HepG2 (cell line): ENCODE results near the gene TSPAN7. TPM values are rescaled to one million over a fixed set of nuclear protein-coding genes. Genes with fewer than 3 reads are reported as not detected.

ENCODE experiments used
- ATAC-seq: fragments of 200-7000 bp; cut with Tn5 transposase; 3 replicates; pipeline ENCODE4 v1.9.1; 2020; ENCODE audit warnings: mild to moderate bottlenecking, moderate library complexity
- BruUV-seq: library from RNA; stranded (reverse); fragments of 400-500 nt; replicated peaks from 2 replicates; lab custom pipeline; 2021; lab: Mats Ljungman, UMichigan
- CTCF ChIA-PET: fragments of 300-600 bp; formaldehyde crosslinking; extraction: SDS; loops from one replicate; lab custom pipeline; 2021; ENCODE audit warnings: low total read pairs, inconsistent platforms, low intra/inter-chr PET ratio; lab: Yijun Ruan, JAX
- POLR2A ChIA-PET: fragments of 350-600 bp; sonication (Branson Sonifier 250); formaldehyde crosslinking; loops from one replicate; lab custom pipeline; 2020; ENCODE audit warnings: antibody characterized with exemption, inconsistent platforms; lab: Yijun Ruan, JAX
- DNase-seq: peaks from one replicate; pipeline ENCODE4 v3.0.0-alpha.2; 2015; ENCODE audit warnings: low spot score
- FAIRE-seq: peaks from 3 replicates; lab custom pipeline; 2011; peaks lifted over from hg19 to GRCh38; lab: Jason Lieb, UNC
- H2AFZ ChIP-seq: one replicate; pipeline ENCODE4 v1.6.1; 2011; ENCODE audit warnings: low read length, inconsistent platforms
- H3K27ac ChIP-seq: fragments of 300-600 bp; 3 replicates; pipeline ENCODE4 v1.8.0; 2011; ENCODE audit warnings: mixed run types, mild to moderate bottlenecking, mixed read lengths, low read length, inconsistent platforms; ENCODE audit not compliant: insufficient read depth; ENCODE audit errors: extremely low read length
- H3K27me3 ChIP-seq, 2 experiments: fragments of 200-600 bp in 1 of 2; 2 replicates in 1 of 2; 3 replicates in 1 of 2; pipeline versions ENCODE4 v1.6.0 to v1.8.0; 2011; ENCODE audit warnings: low read length in 2 of 2, mild to moderate bottlenecking in 2 of 2, moderate library complexity in 2 of 2, inconsistent platforms in 1 of 2; ENCODE audit not compliant: insufficient read depth in 2 of 2, control insufficient read depth in 1 of 2
- H3K36me3 ChIP-seq, 2 experiments: fragments of 200-600 bp in 1 of 2; replicated peaks in 1 of 2; 2 replicates in 1 of 2; 3 replicates in 1 of 2; pipeline versions ENCODE4 v1.5.1 to v1.8.0; 2011; ENCODE audit warnings: low read length in 2 of 2, inconsistent platforms in 1 of 2; ENCODE audit not compliant: insufficient read depth in 2 of 2, control insufficient read depth in 1 of 2
- H3K4me1 ChIP-seq: 2 replicates; pipeline ENCODE4 v1.5.1; 2012; ENCODE audit warnings: low read length, inconsistent platforms; ENCODE audit not compliant: insufficient read depth
- H3K4me2 ChIP-seq: 2 replicates; pipeline ENCODE4 v1.6.0; 2011; ENCODE audit warnings: low read depth, low read length, inconsistent platforms
- H3K4me3 ChIP-seq, 3 experiments: fragments of 200-600 bp in 1 of 3; sonication (generic), shearing (Covaris generic) in 1 of 3; replicated peaks in 1 of 3; 2 replicates each; pipeline ENCODE4 v1.5.1; 2011 to 2016; ENCODE audit warnings: low read length in 3 of 3, inconsistent platforms in 2 of 3, low read depth in 2 of 3, mild to moderate bottlenecking in 2 of 3, control low read depth in 1 of 3, mixed read lengths in 1 of 3; ENCODE audit not compliant: insufficient read depth in 1 of 3
- H3K79me2 ChIP-seq: one replicate; pipeline ENCODE4 v1.6.1; 2011; ENCODE audit warnings: low read length, inconsistent platforms; ENCODE audit not compliant: insufficient read depth
- H3K9ac ChIP-seq: 2 replicates; pipeline ENCODE4 v1.6.0; 2011; ENCODE audit warnings: mild to moderate bottlenecking, low read depth, low read length, inconsistent platforms; ENCODE audit not compliant: insufficient read depth
- H3K9me3 ChIP-seq: 2 replicates; pipeline ENCODE4 v1.5.1; 2012; ENCODE audit warnings: mild to moderate bottlenecking, low read length
- H4K20me1 ChIP-seq: 2 replicates; pipeline ENCODE4 v1.6.0; 2011; ENCODE audit warnings: inconsistent platforms, mild to moderate bottlenecking, low read length, moderate library complexity; ENCODE audit not compliant: insufficient read depth
- ATF7-NPFF ChIP-seq: sonication (generic); formaldehyde crosslinking; IDR thresholded peaks from 2 replicates; pipeline ENCODE4 v1.8.1; 2023; ENCODE audit warnings: mild to moderate bottlenecking, low read depth, missing genetic modification reagents, moderate library complexity
- ETS1 ChIP-seq: sonication (generic); formaldehyde crosslinking; IDR thresholded peaks from 2 replicates; pipeline ENCODE4 v1.4.0; 2020; ENCODE audit warnings: missing genetic modification reagents
- KLF12 ChIP-seq: sonication (generic); formaldehyde crosslinking; IDR thresholded peaks from 2 replicates; pipeline ENCODE4 v1.4.0; 2020; ENCODE audit warnings: missing genetic modification reagents, borderline replicate concordance
- MAFK ChIP-seq, 2 experiments: IDR thresholded peaks in 1 of 2; conservative IDR thresholded peaks in 1 of 2; 2 replicates each; pipeline ENCODE4 v1.6.1; 2011; ENCODE audit warnings: improper control_type of control experiment in 2 of 2, low read length in 2 of 2
- NFE2L2 ChIP-seq: fragments of 150-350 bp; IDR thresholded peaks from 2 replicates; pipeline ENCODE4 v1.6.1; 2014; ENCODE audit warnings: low read length
- POLR2AphosphoS5 ChIP-seq: IDR thresholded peaks from 2 replicates; pipeline ENCODE4 v1.6.1; 2012; ENCODE audit warnings: low read depth, low read length
- REPIN1 ChIP-seq: sonication (generic); formaldehyde crosslinking; IDR thresholded peaks from 2 replicates; pipeline ENCODE4 v1.8.0; 2022; ENCODE audit warnings: missing genetic modification reagents, low read depth, mild to moderate bottlenecking, borderline replicate concordance
- ZBTB1 ChIP-seq: sonication (generic); formaldehyde crosslinking; IDR thresholded peaks from 2 replicates; pipeline ENCODE4 v1.4.0; 2020; ENCODE audit warnings: missing genetic modification reagents, borderline replicate concordance
- ZBTB3 ChIP-seq: sonication (generic); formaldehyde crosslinking; IDR thresholded peaks from 2 replicates; pipeline ENCODE4 v1.4.0; 2020; ENCODE audit warnings: low read depth, mild to moderate bottlenecking, moderate library complexity, missing genetic modification reagents, borderline replicate concordance
- ZNF326 ChIP-seq: sonication (generic); formaldehyde crosslinking; IDR thresholded peaks from 2 replicates; pipeline ENCODE4 v1.4.0; 2020; ENCODE audit warnings: missing genetic modification reagents, borderline replicate concordance
- ZNF343 ChIP-seq: sonication (generic); formaldehyde crosslinking; IDR thresholded peaks from 2 replicates; pipeline ENCODE4 v1.4.0; 2020; ENCODE audit warnings: mild to moderate bottlenecking, missing genetic modification reagents
- ZNF543 ChIP-seq: sonication (generic); formaldehyde crosslinking; IDR thresholded peaks from 2 replicates; pipeline ENCODE4 v1.4.0; 2020; ENCODE audit warnings: mild to moderate bottlenecking, missing genetic modification reagents
- ZNF674 ChIP-seq: sonication (generic); formaldehyde crosslinking; IDR thresholded peaks from 2 replicates; pipeline ENCODE4 v1.5.0; 2020; ENCODE audit warnings: low read depth, mild to moderate bottlenecking, missing genetic modification reagents
- ZNF776 ChIP-seq: sonication (generic); formaldehyde crosslinking; IDR thresholded peaks from 2 replicates; pipeline ENCODE4 v1.4.0; 2020; ENCODE audit warnings: mild to moderate bottlenecking, missing genetic modification reagents
- WGBS: methylation state at CpG from one replicate; pipeline ENCODE4 v1.1.6; 2017; ENCODE audit warnings: low lambda C conversion rate; 5-methylcytosine and 5-hydroxymethylcytosine counted together
- in situ Hi-C: cut with HindIII; loops from 2 replicates; pipeline ENCODE4 v1.10.0; 2017; ENCODE audit warnings: low pct_unique_long_range_greater_than_20kb; ENCODE audit not compliant: extremely low pct_ligation_motif_present
- intact Hi-C: fragments of 100-400 bp; cut with micrococcal nuclease; formaldehyde crosslinking; loops from one replicate; pipeline ENCODE4 v1.10.0; 2022; ENCODE audit not compliant: unreplicated experiment
- polyA plus RNA-seq, 8 experiments: library from polyadenylated mRNA; depleted of rRNA in 3 of 8; stranded (reverse) in 7 of 8; unstranded in 1 of 8; fragments of >200 nt; fragmentation: Illumina TruSeq in 4 of 8; extraction: Trizol in 4 of 8; gene quantifications; 2 replicates each; pipeline versions ENCODE4 v1.2.1 to v1.2.3, GENCODE V29; 2011 to 2016; ENCODE audit warnings: low read depth in 4 of 8, missing spikeins in 1 of 8, mixed read lengths in 1 of 8; ENCODE audit not compliant: insufficient read depth in 1 of 8
- total RNA-seq, 5 experiments: library from RNA; depleted of rRNA; stranded (reverse); fragments of >200 nt; fragmentation: Illumina TruSeq; extraction: Trizol; gene quantifications; 2 replicates each; pipeline ENCODE4 v1.2.3, GENCODE V29; 2016; ENCODE audit warnings: low read depth in 1 of 5

The TSPAN7 gene
- total and polyA plus RNA-seq, 2 of the 13 experiments (the other 11 are each of a cell fraction or from before 2014, with no cell fraction given) = 21.4 to 47.1 TPM

GRCh38 chrX:38668771-38669170 is 107.4 kb downstream of the TSPAN7 start:
- H3K27ac ChIP-seq = no peak overlapping the region
- no peaks in the 10 kb centered on the region for H3K4me1 ChIP-seq
- H3K9me3 ChIP-seq = no peaks in the 10 kb centered on the region
- H3K4me2 ChIP-seq = no peak overlapping the region
- DNase-seq (no peak), ATAC-seq (no peak), FAIRE-seq (no peak)
- 100% methylated on average over 1 of the region's 1 CpG for WGBS
- no peak overlapping the region for H3K9ac ChIP-seq
- no peak overlapping the region for H2AFZ ChIP-seq
- no peaks in the 10 kb centered on the region for H4K20me1 ChIP-seq
- intact Hi-C loops = no loop called here
- no peak for TF ChIP-seq POLR2AphosphoS5
- in situ Hi-C loops = no loop called here
- no peaks in the 10 kb centered on the region for H3K36me3 ChIP-seq
- H3K4me3 ChIP-seq = no peak overlapping the region
- no peaks in the 10 kb centered on the region for H3K27me3 ChIP-seq
- ChIA-PET CTCF (no interaction called here), POLR2A (no interaction called here)
- BruUV-seq = no TSS peak
- no peaks in the 10 kb centered on the region for H3K79me2 ChIP-seq

DNA sequence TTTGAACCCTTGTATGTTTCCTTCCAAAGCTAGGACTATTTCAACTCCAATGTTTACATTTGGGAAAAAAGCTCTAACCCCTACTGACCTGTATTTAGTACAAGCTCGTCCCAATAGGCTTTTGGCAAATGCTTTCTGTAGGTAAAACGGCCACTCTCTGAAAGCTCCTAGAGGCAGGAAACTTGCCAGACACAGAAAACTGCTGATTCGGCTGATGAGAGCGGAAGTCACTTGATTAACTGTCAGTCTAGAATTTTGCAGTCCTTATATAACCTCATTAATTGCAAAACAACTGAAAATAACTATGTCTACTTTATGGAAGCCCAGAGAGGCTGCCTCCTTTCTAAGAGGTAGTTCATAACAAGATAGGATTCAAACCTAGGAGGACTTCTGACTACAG is 108.1 kb downstream of the TSPAN7 start:
- BruUV-seq = no TSS peak
- WGBS = 93% methylated on average over 3 of the region's 4 CpGs
- no peak for ATAC-seq

GRCh38 chrX:38672646-38673045 is 111.3 kb downstream of the TSPAN7 start:
- in situ Hi-C loops = no loop called here
- Histone ChIP-seq H3K4me1 (no peaks in the 10 kb centered on the region), H3K4me2 (no peak overlapping the region), H3K27me3 (no peaks in the 10 kb centered on the region), H3K9ac (no peak overlapping the region), H3K27ac (no peak overlapping the region), H3K4me3 (no peak overlapping the region), H3K9me3 (no peaks in the 10 kb centered on the region), H3K36me3 (no peaks in the 10 kb centered on the region), H2AFZ (no peak overlapping the region), H3K79me2 (no peaks in the 10 kb centered on the region), H4K20me1 (no peaks in the 10 kb centered on the region)
- FAIRE-seq (no peak), ATAC-seq (no peak), DNase-seq (no peak)
- CTCF ChIA-PET = no interaction called here
- intact Hi-C loops = no loop called here
- 100% methylated on average over 1 of the region's 3 CpGs for WGBS
- BruUV-seq = no TSS peak
- POLR2A ChIA-PET = no interaction called here
- TF ChIP-seq ZBTB1 = no peak
- TF ChIP-seq ETS1 = no peak
- no peak for TF ChIP-seq REPIN1 (CRISPR knock-in tag)
- no peak for TF ChIP-seq ZBTB3 (CRISPR knock-in tag)
- no peak for TF ChIP-seq ZNF674 (CRISPR knock-in tag)
- no peak for TF ChIP-seq ZNF543 (CRISPR knock-in tag)
- no peak for TF ChIP-seq ZNF776 (CRISPR knock-in tag)
- no peak for TF ChIP-seq ZNF326 (CRISPR knock-in tag)
- TF ChIP-seq ZNF343 (CRISPR knock-in tag) = no peak
- TF ChIP-seq KLF12 = no peak
- TF ChIP-seq ATF7-NPFF = no peak

More for the DNA sequence above, 108.1 kb downstream of the TSPAN7 start:
- no peaks in the 10 kb centered on the region for H3K4me1 ChIP-seq
- CTCF ChIA-PET = no interaction called here
- no peaks in the 10 kb centered on the region for H3K9me3 ChIP-seq
- POLR2A ChIA-PET = no interaction called here
- intact Hi-C loops (no loop called here), in situ Hi-C loops (no loop called here)
- no peak overlapping the region for H3K4me3 ChIP-seq
- no peak overlapping the region for H3K4me2 ChIP-seq
- no peak overlapping the region for H3K9ac ChIP-seq
- TF ChIP-seq NFE2L2 (no peak), MAFK (conservative IDR thresholded peaks at IDR 0.05 in 1 of 2, IDR thresholded peaks at IDR 0.05 in 1 of 2; ENCODE audit: low read length in 2 of 2) (peak in 1 of 2 experiments; percentile 31; a peak in 1 of 4 replicates)
- no peaks in the 10 kb centered on the region for H3K27me3 ChIP-seq
- no peaks in the 10 kb centered on the region for H3K79me2 ChIP-seq
- H3K27ac ChIP-seq = no peak overlapping the region
- no peak overlapping the region for H2AFZ ChIP-seq
- FAIRE-seq (no peak), DNase-seq (no peak)
- H4K20me1 ChIP-seq = no peaks in the 10 kb centered on the region
- no peaks in the 10 kb centered on the region for H3K36me3 ChIP-seq
